Measurements from ENCODE around the gene ALK.

The ALK gene

DNA sequence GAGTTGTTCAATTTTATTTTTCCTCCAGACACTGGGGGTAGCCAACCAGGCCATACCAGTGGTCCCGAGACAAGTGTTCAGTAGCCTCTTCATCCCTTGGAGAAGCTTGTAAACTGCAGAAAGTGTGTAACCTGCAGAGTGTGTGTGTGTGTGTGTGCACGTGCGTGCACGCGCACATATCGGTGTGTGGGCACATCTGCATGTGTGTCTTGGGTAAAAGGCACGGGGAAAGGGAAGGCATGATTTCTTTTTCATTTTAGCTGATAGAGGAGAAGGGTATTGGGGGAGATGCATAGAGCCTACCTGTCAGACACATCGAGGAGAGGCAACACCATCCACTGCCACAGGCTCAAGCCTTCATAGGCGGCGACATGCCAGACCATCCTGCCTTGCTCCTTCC, 624.8 kb downstream of the ALK start:
- DNase-seq, result no peak

DNA sequence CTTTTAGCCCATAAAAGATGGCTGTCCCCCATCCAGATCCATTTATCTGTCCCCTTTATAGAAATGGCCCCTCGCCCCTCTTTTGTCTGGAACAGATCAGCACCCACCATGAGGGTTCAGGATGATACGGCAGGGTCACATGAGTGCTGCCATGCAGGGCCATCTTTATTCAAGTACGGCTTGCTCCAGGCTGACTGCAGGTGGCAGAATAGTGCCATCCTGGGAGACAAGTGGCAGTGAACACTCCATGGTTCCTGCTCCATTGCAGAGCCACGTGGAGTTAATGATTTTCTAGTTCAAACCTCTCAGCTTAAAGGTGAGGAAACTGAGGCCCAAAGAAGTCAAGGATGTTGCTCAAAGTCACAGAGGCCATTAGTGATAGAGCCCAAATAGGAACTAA, 625.5 kb downstream of the ALK start:
- peak in 15 of 58 donors; percentile 2 to 52 (median 9) for DNase-seq

DNA sequence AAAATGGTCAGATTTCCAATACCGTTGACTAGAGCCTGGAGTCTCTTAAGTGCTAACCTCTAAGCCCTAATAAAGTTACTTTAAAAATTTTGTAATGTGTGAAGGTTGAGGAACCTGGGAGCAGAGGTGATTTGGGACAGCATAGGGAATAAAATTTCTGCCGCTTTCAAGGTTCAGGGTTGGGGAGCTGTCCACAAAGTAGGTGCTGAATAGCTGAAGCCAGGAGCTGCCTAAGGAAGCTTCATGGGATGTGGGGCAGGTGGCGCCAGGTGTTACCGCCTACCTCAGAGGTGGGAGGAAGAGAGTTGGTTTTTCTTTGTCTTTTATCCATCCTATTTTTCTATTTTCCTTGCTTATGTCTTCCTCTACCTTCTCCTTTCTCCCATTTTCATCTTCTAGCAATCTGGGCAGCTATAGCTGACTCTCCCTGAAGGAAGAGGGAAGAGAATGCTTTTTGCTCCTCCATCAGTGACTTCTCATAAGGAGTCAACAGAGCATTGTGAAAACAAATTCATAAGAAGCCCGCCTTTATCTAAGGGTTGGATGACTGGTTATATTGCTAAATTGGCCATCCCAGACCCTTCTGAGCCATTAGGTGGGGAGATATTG, 627.5 kb downstream of the ALK start:
- DNase-seq, result no peak

DNA sequence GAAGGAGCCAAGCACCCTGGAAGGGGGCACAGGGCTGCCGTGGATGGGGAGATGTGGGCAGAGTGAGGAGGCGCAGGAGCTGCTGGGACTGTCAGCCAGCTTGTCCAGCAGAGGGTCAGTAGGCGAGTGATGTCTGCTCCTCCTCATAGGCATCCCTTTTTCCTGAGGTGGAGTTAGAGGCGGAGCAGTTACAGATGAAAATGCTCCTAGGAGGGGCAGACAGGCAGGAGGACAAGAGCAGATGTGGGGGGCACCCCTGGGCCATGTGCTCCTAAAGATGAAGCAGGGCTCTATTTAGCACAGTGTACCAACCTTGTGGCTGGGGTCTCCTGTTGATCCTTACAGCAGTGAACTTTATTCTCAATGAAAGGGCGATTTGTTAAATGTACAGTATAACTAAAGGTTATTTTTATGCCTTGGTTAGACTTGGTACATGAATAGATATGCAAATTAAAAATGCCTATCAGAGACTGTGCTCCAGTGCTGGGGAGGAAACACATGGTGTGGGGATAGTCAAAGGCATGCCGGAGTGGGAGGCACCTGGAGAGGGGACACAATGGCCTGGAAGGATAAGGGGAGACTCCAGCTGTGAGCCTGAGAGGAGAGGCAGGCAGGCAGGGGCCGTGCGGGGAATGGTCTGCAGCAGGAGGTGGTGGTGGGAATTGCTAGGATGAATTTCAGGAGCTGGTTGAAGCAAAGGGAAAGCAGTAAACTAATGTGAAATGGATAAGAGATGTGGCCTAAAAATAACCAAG, 630.9 kb downstream of the ALK start:
- no peak for DNase-seq

DNA sequence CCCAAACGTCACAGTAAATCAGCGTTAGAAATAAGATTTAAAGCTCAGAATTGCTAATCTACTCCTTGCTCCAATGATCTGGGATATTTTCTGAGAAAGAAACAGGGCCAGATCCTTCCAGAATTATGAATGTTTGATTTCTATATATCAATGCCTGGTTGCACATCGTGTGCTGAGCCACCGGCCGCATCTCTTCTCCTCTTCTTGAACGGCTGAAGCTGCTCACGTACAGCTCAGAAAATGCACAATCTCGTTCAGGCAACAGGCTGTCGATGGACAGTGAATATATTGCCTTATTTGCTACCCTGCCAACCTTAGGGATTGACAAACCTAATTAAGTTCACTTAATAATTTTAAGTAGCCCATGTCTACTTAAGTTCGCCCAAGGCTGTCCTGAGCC, 636.7 kb downstream of the ALK start:
- no peak for DNase-seq

DNA sequence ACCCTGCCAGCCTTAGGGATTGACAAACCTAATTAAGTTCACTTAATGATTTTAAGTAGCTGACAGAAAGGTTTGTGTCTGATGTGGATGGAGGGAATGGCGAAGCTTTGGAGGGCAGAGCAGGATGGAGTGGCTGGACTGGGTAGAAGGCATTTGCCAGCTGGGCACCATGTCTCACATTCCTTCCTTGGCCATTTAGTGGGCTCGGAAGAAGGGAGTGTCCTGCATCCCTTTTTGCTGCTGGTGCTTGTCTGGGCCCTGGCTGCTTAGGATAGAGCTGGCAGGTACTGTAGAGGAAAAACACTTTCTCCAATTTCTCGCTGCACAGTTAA, 639.5 kb downstream of the ALK start:
- DNase-seq, result peak in 7 of 58 donors; percentile 23 to 78 (median 48)

DNA sequence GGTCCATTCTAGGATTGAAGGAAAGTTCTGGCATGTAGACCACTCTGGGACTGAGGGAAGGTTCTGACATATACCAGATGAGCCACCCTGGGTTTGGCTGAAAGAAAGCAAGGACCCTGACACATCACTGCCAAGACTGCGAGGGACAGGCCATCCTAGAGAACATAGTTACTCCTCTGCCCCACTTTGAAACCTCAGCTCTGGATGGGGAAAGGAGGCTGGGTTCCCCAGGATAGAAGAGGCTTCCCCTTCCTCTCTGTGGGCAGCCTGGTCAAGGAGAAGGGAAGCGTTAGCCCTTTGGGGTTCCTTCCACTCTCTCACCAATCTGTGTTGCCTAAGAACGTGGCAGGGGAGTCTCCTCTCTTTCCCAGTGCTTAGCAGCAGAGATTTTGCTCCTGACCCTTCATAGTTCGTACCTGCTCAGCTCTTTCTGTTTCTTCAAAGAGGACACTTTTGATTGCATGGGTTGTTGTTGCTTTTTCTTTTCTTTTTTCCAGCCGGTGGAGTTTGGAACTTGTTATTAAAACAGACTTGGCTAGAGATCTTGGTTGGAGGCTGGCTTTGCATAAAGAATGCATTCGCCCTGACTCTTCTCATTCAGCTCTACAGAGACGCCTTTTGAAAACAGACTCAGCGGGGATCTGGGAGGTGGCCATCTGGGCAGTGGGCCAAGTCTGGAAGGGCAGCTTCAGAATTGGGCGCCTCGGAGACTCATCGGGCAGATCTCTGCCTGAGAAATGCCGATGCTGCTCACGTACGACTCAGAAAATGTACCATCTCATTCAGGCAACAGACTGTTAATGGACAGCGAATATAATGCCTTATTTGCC, 640.1 kb downstream of the ALK start:
- DNase-seq, result peak; percentile 9 to 93 (median 80)

DNA sequence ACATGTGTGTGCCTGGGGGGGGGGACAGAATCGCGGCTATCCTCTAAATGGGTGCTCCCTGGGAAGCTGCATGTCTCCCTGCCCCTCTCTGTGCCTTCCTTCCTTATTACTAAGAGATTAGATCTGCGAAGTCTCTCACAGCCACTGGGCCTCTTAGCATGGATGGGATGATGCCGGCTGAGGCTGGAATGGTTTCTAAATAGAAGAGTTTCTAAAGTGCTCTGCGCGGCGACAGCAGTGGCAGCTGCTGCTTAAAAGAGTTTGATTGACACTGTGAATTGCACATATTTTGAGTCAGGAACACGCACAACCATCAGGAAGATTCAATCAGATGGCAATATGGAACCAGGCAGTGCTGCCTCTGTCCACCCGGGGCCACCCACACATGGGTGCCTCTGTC, 642.4 kb downstream of the ALK start:
- peak in 19 of 58 donors; percentile 7 to 63 (median 25) for DNase-seq

DNA sequence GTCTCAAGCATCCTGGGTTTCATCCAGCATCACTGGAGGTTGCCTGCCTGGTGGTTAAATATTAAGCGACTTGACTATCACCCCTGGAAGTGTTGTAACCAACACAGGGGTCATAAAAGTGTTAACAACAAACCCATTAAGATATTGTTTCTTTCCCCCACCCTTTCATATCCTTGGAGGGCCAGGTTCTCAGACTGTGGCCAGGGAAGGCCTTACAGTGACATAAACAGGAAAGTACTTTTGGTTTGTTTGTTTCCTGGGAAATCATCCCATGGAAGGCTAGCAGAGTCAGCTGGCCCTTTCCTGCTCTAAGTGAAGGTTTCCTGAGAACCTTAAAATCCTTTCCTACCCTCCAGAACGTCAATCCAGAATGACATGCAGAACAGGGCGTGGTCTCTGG, 645.2 kb downstream of the ALK start:
- DNase-seq, result no peak

DNA sequence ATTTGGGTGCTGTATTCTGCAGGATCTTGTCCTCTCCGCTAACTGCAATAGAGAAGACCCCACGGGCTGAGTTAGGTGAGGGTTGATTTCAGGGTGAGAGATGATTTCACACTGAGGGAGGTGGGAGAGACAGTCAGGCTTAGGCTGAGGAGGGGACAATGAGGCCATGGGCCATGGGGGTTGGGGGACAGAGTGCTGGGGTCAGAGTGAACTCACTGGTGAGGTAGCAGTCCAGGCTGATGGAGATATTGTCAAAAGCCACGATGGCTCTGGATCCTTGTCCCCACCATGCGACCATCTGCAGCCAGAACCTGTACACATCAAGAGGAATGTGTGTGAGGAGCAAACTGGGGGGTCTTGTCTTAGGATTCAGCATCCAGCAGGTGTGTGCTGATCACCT, 646.2 kb downstream of the ALK start:
- no peak for DNase-seq

DNA sequence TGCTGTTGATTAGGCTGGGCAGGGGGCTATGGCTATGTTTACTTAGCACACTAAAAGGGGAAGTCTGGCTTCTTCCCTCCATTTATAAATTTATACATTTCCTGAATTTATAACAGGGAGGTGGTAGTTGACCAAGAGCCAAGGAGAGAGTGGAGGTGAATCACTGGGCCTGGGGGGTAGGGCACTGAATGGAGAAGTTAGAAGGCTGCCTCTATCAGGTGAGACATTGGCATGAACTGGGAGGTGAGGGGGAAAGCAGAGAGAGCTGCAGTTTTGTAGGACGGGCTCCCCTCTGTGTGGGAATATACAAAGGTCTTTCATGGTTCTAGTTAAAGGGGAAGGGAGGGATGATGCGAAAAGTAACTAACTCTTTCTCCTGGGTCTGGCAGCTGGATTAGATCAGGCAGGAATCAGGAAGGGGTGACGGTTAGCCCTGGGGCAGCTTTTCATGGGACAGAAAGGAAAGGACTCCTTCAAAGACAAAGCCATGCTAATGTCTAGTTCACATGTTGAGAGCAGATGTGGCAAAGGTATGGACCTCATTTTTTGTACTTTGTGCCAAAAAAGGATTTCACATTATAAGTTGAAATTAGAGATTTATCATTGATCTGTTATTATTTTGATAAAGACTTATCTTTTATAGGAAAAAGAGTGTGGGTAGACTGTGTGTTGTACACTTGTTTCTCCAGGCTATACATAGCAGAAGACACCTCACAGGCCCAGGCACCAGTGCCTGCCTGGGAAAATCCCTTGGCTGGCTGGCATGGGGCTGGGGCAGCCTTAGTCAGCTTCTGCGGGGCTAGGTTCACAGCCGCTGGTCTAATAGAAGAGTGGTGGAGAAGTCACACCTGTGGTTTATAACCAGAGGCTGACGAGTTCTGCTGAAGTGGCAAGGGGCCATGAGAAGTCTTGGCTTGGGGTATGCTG, 647.4 kb downstream of the ALK start:
- DNase-seq, result no peak

DNA sequence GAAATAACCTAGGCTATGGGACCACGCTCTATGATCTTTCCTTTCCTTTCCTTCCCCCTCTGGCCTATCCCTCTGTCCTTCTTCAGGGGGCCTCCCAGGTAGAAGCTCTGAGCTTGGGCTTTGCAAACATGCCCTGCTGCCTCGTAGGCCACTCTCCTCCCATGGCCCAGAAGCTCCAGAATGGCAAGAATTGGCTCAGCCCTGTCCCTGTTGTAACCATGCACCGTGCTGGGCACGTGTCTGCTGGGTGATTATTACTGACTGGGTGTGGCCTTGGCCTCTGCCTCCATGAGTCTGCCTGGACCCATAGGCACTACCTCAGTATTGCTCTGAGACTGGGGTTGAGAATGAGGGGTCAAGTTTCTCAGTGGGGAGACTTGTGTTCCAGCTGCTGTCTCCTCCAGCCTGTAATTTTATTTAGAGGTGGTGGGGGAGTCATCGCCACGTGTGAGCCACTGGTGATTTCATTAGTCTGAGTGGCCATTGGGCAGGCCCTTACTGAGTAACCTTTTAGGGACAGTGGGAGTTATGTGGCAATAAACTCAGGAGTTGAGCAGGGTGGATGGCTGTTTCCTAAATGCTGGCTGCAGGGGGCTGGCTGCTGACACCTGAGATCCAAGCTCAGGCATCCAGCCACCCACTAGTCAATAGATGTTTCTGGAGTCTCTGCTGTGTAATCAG, 648.2 kb downstream of the ALK start:
- DNase-seq, result no peak

DNA sequence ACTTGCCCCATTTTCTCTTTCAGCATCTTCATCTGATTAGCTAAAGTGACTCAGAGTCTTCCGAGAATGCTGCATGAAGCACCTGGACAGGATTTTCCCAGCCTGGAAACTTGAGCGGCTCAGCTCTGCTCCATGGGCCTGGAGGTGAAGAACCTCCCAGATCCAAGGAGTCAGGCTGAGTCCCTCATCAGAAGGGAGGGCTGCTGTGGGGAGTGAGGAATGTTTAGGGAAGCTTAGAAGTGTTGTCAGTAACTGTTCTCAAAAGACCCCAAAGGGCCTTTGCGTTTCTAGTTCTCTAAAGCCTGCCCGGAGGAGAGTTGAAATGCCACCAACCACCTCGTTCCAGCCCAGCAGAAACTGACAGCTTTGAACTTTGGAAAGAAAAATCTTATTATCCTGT, 649.1 kb downstream of the ALK start:
- no peak for DNase-seq

DNA sequence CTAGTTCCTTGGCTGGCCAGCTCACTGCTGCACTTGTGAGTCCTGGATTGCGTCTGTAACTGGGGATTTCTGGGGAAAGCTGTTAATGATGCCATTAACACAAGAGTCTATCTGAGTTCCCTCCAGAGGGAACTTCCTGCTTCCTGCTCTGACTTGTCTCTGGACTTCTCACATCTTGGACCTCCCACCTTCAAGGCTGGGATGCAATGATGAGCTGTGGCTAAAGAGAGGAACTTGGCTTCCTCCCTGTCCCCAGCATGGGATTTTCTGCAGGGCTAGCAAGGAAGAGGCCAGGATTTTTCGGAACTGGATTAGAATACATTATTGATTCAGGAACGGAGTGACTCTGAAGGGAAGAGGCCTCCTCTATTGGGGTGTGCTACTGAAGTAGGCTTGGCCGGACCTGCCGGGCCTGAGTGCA, 650.7 kb downstream of the ALK start:
- DNase-seq, result no peak

DNA sequence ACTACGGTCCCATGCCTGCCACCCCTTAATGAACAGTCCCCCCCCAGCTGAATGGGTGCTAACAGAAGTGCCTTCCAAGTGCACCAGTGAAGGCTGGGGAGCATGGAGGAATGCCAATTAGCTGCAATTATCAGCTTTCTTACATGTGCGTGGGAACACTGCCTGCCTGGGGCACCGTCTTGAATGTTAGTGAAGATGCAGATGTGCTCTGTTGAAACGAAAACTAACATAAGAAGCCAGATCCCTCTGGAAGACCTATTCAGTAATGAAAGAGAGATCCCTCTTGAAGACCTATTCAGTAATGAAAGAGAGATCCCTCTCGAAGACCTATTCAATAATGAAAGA, 651.6 kb downstream of the ALK start:
- peak in 2 of 58 donors; percentile 11 to 12 for DNase-seq

DNA sequence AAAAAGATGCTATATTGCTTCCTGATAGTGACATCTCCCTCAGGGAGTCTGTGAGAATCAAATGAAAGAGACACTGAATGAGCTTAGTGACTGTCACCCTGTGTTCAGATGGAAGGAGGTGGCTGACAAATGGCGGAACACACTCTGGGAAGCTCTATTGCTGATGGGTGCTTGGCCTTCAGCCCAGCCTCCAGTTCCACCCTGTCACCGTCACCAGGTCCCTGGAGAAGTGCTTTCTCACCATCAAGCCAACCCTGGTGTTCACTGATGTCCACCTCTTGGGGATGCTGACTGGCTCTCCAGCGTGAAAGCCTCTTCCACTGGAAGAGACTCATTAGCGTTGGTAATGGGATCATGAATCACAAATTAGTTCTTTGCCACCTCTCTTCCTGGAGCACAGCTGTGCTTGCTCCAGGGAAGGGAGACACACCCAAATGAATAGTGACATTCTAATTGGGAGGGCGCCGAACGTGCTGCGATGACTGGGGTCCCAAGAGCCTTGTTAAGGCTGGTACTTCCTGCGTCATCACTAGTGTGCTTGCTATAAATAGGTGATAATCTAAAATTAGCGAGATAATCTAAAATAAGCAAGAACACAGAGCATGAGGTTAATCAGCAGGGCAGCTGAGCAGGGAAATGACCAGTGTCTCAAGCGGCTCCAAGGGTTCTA, 652.2 kb downstream of the ALK start:
- no peak for DNase-seq

DNA sequence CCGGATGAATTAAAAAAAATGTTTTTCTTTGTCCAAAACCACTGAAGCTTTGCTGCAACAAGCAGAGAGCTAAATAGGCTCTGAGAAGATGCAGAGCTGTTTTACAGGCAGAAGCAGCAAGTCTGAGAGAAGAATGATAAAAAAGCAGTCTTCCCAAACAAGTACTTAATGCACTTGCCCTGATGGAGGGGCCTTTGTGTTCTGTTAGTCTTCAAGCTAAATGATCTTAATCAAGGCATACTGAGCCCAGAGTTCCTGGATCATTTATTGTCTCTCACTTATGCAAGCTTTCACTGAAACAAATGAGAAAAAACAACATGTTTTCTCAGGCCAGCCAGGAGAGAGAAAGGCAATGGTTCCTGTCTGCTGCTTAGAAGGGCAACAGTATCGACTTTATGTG, 653.7 kb downstream of the ALK start:
- no peak for DNase-seq

DNA sequence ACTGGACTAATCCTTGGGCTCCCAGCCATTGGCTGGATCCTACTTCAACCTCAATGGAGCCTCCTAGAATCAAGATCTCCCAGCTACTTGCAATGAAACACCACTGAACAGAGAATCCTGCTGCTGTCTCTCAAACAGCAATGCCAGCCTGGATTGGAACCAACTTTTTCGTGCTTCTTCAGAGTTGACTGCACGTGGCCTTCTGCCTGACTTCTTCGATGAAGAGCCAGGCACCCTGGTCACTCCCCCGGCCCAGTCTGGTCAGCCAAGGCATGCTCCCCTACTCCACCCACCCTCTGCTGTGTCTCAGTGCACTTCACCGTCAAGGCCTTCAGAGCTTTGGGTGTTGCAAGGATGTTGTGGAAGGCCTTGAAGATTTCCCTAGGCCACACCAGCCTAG, 657.5 kb downstream of the ALK start:
- no peak for DNase-seq

DNA sequence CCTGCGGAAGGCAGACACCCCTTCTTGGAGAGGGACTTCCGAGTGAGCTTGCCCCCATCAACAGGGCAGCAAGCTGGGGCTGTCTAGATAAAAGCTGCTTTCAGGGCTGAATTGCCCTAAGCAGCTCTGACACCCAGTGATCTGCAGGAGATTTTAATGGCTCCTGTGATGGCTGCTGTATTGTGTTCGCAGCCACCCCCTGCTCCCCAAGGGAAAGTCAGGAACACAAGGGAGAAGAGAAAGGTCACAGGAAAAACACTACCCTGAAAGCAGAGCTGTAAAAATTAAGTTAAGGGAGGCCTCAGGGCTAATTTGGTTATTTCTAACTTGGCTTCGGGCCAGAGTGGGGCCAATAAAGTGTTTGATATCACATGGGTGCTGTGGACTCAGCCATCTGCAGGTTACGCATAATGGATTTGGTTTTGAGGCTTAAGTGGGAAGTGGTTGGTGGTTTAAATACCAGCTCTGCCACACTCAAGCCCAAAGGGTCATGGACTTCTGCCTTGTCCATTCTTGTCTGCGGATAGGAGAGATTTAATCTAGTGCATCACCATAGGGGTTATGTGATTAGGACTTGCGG, 658.6 kb downstream of the ALK start:
- DNase-seq, result no peak

DNA sequence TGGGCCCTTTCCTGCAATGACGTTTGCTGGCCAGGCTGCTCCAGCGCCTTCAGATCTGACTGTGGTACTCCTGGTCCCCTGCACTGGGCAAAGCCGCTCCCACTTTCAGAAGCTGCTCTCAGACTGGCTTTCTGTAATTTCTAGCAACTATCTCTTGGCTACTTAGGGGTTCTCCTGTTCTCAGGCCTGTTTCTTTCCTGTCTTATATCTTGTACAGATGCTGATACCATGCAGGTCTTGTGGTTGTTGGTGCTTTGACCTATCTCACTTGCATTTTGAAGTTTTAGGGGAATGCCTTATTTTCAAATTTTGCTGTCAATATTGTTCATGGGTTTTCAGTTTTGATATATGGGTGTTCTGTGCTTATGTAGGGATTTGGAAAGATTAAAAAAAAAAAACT, 660.4 kb downstream of the ALK start:
- DNase-seq, result no peak
